Naive thymus-derived CD4-positive, alpha-beta T cell (primary cell): Measurements from ENCODE around the gene AGFG2. TPM values are rescaled to one million over a fixed set of nuclear protein-coding genes. Genes with fewer than 3 reads are reported as not detected.

Experiments used
- ATAC-seq: fragments of 150-1000 bp; cut with Tn5 transposase; 2 replicates; pipeline ENCODE4 v1.10.0; 2021; ENCODE audit warnings: mild to moderate bottlenecking, moderate library complexity
- CTCF ChIA-PET: fragments of 350-600 bp; sonication (Branson Sonifier 250); formaldehyde crosslinking; loops from one replicate; lab custom pipeline; 2021; ENCODE audit warnings: antibody characterized with exemption; lab: Charles Lee
- POLR2A ChIA-PET: fragments of 350-600 bp; sonication (Branson Sonifier 250); formaldehyde crosslinking; loops from one replicate; lab custom pipeline; 2021; ENCODE audit warnings: antibody characterized with exemption, inconsistent platforms; lab: Charles Lee
- DNase-seq, 9 donors: peaks; one replicate each; pipeline versions ENCODE4 v3.0.0 to v3.0.0-alpha.2; 2020 to 2022; ENCODE audit warnings: mixed read lengths in 1 of 9
- H3K27ac ChIP-seq: one replicate; pipeline ENCODE4 v1.7.0; 2013; ENCODE audit warnings: mild to moderate bottlenecking, low read depth, low read length, moderate library complexity
- H3K27me3 ChIP-seq, 2 donors: one replicate each; pipeline ENCODE4 v1.7.0; 2013; ENCODE audit warnings: low read length in 2 of 2, mild to moderate bottlenecking in 2 of 2, moderate library complexity in 2 of 2; ENCODE audit not compliant: control insufficient read depth in 2 of 2, insufficient read depth in 2 of 2
- H3K36me3 ChIP-seq, 3 experiments: 1 replicate in 2 of 3; 2 replicates in 1 of 3; pipeline ENCODE4 v1.7.0; 2013; ENCODE audit warnings: low read length in 3 of 3, mild to moderate bottlenecking in 3 of 3, moderate library complexity in 1 of 3; ENCODE audit not compliant: insufficient read depth in 3 of 3, control insufficient read depth in 2 of 3
- H3K4me1 ChIP-seq, 2 donors: one replicate each; pipeline ENCODE4 v1.7.0; 2013; ENCODE audit warnings: low read length in 2 of 2, mild to moderate bottlenecking in 2 of 2, moderate library complexity in 1 of 2; ENCODE audit not compliant: control insufficient read depth in 2 of 2, insufficient read depth in 2 of 2
- H3K4me3 ChIP-seq: 2 replicates; pipeline ENCODE4 v1.7.0; 2013; ENCODE audit warnings: mild to moderate bottlenecking, low read length
- H3K9me3 ChIP-seq, 3 experiments: 1 replicate in 2 of 3; 2 replicates in 1 of 3; pipeline ENCODE4 v1.7.0; 2013; ENCODE audit warnings: low read length in 3 of 3; ENCODE audit not compliant: control insufficient read depth in 2 of 3
- H3K27ac Mint-ChIP-seq, 9 donors: one replicate each; pipeline ENCODE4 v1.8.0; 2020 to 2022; ENCODE audit warnings: mixed read lengths in 9 of 9, mild to moderate bottlenecking in 8 of 9, moderate library complexity in 5 of 9, inconsistent platforms in 2 of 9
- H3K27me3 Mint-ChIP-seq, 5 donors: one replicate each; pipeline ENCODE4 v1.8.0; 2021 to 2022; ENCODE audit warnings: mixed read lengths in 5 of 5, mild to moderate bottlenecking in 1 of 5
- H3K36me3 Mint-ChIP-seq, 5 donors: one replicate each; pipeline ENCODE4 v1.8.0; 2020 to 2022; ENCODE audit warnings: mixed read lengths in 5 of 5, mild to moderate bottlenecking in 3 of 5, inconsistent platforms in 1 of 5
- H3K4me1 Mint-ChIP-seq, 7 donors: one replicate each; pipeline ENCODE4 v1.8.0; 2020 to 2022; ENCODE audit warnings: mixed read lengths in 7 of 7, mild to moderate bottlenecking in 3 of 7, inconsistent platforms in 1 of 7
- H3K4me3 Mint-ChIP-seq, 10 donors: one replicate each; pipeline ENCODE4 v1.8.0; 2020 to 2022; ENCODE audit warnings: mild to moderate bottlenecking in 10 of 10, mixed read lengths in 10 of 10, moderate library complexity in 6 of 10, inconsistent platforms in 2 of 10
- H3K9me3 Mint-ChIP-seq, 11 donors: one replicate each; pipeline ENCODE4 v1.8.0; 2020 to 2022; ENCODE audit warnings: mixed read lengths in 11 of 11, mild to moderate bottlenecking in 4 of 11, inconsistent platforms in 1 of 11, moderate library complexity in 1 of 11
- intact Hi-C, 2 donors: fragments of 100-400 bp; cut with micrococcal nuclease; formaldehyde crosslinking; loops; one replicate each; pipeline ENCODE4 v1.15.1; 2023
- polyA plus RNA-seq, 2 donors: library from polyadenylated mRNA; unstranded; fragments of 300-500 nt; fragmentation: Illumina TruSeq; gene quantifications; one replicate each; pipeline ENCODE4 v1.2.3, GENCODE V29; 2021
- total RNA-seq, 6 experiments: library from RNA in 5 of 6; stranded (reverse) in 5 of 6; gene quantifications; 1 replicate in 5 of 6; 2 replicates in 1 of 6; pipeline ENCODE4 v1.2.3 and lab custom pipeline; 2021 to 2026

The AGFG2 gene
- total and polyA plus RNA-seq, 7 experiments from 2014 or later = 5.7 to 42.4 (median 23.2) TPM

GRCh38 chr7:100585511-100586265 is 46.7 kb downstream of the AGFG2 start, which contains the start of gene LRCH4:
LRCH4 (minus strand) TSS chr7:100586129; CDS start chr7:100586100, 29 bp downstream.
- DNase-seq (peak in 6 of 9 donors; percentile 55 to 75 (median 68)), ATAC-seq (peak; percentile 25)
- Histone ChIP-seq H3K4me3 (peak within 1 kb of the TSS; percentile 94), H3K36me3 (peaks cover 11 to 24% (median 13%) of the 10 kb centered on the region in 3 experiments), H3K27me3 (no peaks in the 10 kb centered on the region), H3K9me3 (no peaks in the 10 kb centered on the region), H3K4me1 (peaks cover 24 to 28% of the 10 kb centered on the region in 2 donors), H3K27ac (peak within 1 kb of the TSS; percentile 90)
- ChIA-PET CTCF (interaction anchor here (0.5 to 7.1 kb wide), 17 partner anchors 9 to 659 kb away, joined by 3 to 65 read pairs (median 5); partner anchors contain the start of genes GIGYF1, MOSPD3, POP7 and ZCWPW1), POLR2A (interaction anchor here (0.6 to 9.8 kb wide), 44 partner anchors 9 to 1027 kb away, joined by 3 to 173 read pairs (median 8); partner anchors contain the start of genes AGFG2, GIGYF1, GNB2 and MEPCE)
- Mint-ChIP-seq H3K27ac (peak within 1 kb of the TSS in 8 of 9 donors; percentile 94 to 99 (median 98)), H3K36me3 (peaks cover 0 to 12% (median 3%) of the 10 kb centered on the region in 5 donors), H3K4me3 (peak within 1 kb of the TSS; percentile 95 to 100 (median 99)), H3K4me1 (peaks cover 20 to 42% (median 30%) of the 10 kb centered on the region in 7 donors), H3K27me3 (peaks cover 0 to 20% (median 4%) of the 10 kb centered on the region in 5 donors), H3K9me3 (no peaks in the 10 kb centered on the region)
- intact Hi-C loops = loop anchor here (1.0 to 10.0 kb wide), 15 partner anchors 19 to 503 kb away; partner anchors contain the start of genes AGFG2 (in 2 of the 2), GNB2 (in 2 of the 2), MEPCE (in 2 of the 2) and MOSPD3 (in 2 of the 2)

DNA sequence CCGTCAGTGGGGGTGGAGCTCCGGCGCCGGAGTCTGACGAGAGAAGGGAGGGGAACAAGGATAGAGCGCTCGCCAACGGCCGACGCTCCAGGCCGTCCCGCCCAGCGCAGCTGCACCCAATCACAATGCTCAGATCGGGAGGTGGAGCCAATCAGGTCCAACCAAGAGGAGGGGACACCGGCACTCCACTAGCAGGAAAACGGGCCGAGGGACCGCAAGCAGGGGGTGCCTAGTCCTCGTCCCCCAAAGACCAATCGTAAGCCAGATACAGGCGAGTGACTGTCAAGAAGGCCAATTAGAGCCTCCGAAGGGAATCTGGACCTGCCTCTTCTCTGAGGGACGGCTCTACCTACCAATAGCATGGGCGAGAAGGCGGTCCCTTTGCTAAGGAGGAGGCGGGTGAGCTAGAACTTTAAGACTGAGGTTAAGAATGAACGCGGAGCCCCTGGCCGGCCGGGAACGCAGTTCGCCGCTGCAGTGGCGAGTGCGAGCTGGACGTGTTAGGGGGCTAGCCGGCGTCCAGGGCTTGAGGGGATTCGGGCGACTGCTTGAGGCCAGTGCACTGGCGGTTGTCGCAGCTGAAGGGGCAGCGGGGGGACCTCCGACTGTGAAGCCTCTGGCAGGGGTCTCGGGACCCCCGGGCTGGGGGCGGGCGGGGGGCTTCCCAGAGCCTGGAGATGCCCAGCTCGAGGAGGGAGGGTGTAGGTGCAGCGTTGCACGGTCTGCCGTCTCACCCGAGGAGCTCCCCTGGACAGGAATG is 47.4 kb downstream of the AGFG2 start, which contains the start of gene FBXO24:
Gene FBXO24 (plus strand): TSS at position 63 of the 760 bp plus-strand sequence. CDS start 298 bp downstream, at position 361.
- Histone ChIP-seq H3K9me3 (no peaks in the 10 kb centered on the region), H3K27ac (peak within 1 kb of the TSS; percentile 90), H3K36me3 (peaks cover 3 to 16% (median 5%) of the 10 kb centered on the region in 3 experiments), H3K27me3 (no peaks in the 10 kb centered on the region), H3K4me3 (peak within 1 kb of the TSS; percentile 94), H3K4me1 (peaks cover 22 to 28% of the 10 kb centered on the region in 2 donors)
- H3K4me3 Mint-ChIP-seq = peak within 1 kb of the TSS; percentile 95 to 100 (median 99)
- POLR2A ChIA-PET = interaction anchor here (0.6 to 9.8 kb wide), 42 partner anchors 10 to 1028 kb away, joined by 3 to 173 read pairs (median 8); partner anchors contain the start of genes AGFG2, GIGYF1, GNB2 and MEPCE
- DNase-seq (peak; percentile 91 to 100 (median 99)), ATAC-seq (peak; percentile 91)
- intact Hi-C loops = loop anchor here (1.0 to 10.0 kb wide), 15 partner anchors 18 to 504 kb away; partner anchors contain the start of genes AGFG2 (in 2 of the 2), GNB2 (in 2 of the 2), MEPCE (in 2 of the 2) and MOSPD3 (in 2 of the 2)
- peaks cover 0 to 22% (median 4%) of the 10 kb centered on the region in 5 donors for H3K27me3 Mint-ChIP-seq
- peaks cover 20 to 42% (median 30%) of the 10 kb centered on the region in 7 donors for H3K4me1 Mint-ChIP-seq
- CTCF ChIA-PET = interaction anchor here (0.5 to 7.1 kb wide), 14 partner anchors 9 to 558 kb away, joined by 3 to 65 read pairs (median 6); partner anchors contain the start of genes GIGYF1, MOSPD3 and ZCWPW1
- no peaks in the 10 kb centered on the region for H3K9me3 Mint-ChIP-seq
- H3K36me3 Mint-ChIP-seq = peaks cover 0 to 12% (median 0%) of the 10 kb centered on the region in 5 donors
- H3K27ac Mint-ChIP-seq = peak within 1 kb of the TSS in 8 of 9 donors; percentile 94 to 99 (median 98)

GRCh38 chr7:100588438-100588837 is 49.4 kb downstream of the AGFG2 start:
- Histone ChIP-seq H3K9me3 (no peaks in the 10 kb centered on the region), H3K4me1 (peaks cover 3 to 8% of the 10 kb centered on the region in 2 donors), H3K4me3 (no peak overlapping the region), H3K27ac (no peak overlapping the region), H3K27me3 (no peaks in the 10 kb centered on the region), H3K36me3 (peaks cover 0 to 6% (median 0%) of the 10 kb centered on the region in 3 experiments)
- Mint-ChIP-seq H3K27ac (peak overlapping the region in 3 of 9 donors; percentile 24 to 63 (median 46)), H3K36me3 (peaks cover 0 to 9% (median 0%) of the 10 kb centered on the region in 5 donors), H3K27me3 (peaks cover 0 to 24% (median 4%) of the 10 kb centered on the region in 5 donors), H3K9me3 (no peaks in the 10 kb centered on the region), H3K4me1 (peaks cover 13 to 27% (median 20%) of the 10 kb centered on the region in 7 donors), H3K4me3 (peak overlapping the region in 9 of 10 donors; percentile 48 to 100 (median 73))
- CTCF ChIA-PET = interaction anchor here (0.5 to 3.3 kb wide), 12 partner anchors 15 to 134 kb away, joined by 3 to 47 read pairs (median 3); no protein-coding TSS in a partner anchor
- DNase-seq (no peak), ATAC-seq (no peak)
- POLR2A ChIA-PET = interaction anchor here (0.9 to 9.8 kb wide), 6 partner anchors 11 to 60 kb away, joined by 4 to 173 read pairs (median 6); partner anchors contain the start of gene MOSPD3
- intact Hi-C loops = loop anchor here (1.0 to 10.0 kb wide), 4 partner anchors 24 to 506 kb away; partner anchors contain the start of genes AP4M1 (in 1 of the 2), MCM7 (in 1 of the 2) and ZNF3 (in 1 of the 2)

DNA sequence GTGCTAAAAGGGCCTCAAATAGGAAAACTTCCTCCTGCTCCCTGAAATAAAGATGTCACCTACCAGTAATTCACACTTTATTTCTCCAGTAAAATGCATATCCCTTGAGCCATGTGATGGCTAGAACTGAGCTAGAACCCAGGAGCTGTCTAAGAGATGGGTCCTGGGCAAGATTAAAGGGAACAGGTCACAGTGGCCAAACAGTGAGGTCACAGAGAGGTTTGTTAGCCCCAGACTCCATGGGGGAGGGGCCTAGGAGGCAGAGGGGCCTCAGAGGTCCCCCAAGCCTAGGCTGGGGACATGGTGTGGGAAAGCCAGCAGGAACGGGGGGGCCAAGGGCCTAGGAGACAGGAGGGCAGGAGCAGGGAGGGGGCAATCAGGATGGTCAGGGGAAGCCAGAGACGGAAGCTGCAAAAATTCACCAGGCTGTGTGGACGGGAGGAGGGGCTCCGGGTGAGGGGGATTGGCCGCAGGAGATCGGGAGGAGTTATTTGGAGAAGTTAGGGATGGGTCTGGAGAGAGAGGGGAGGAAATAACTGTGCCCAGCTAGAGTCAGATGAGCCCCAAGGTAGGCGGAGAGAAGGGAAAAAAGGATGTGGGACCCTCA is 50.4 kb downstream of the AGFG2 start:
- H3K4me1 ChIP-seq = peaks cover 3 to 4% of the 10 kb centered on the region in 2 donors
- ATAC-seq = no peak
- H3K4me1 Mint-ChIP-seq = peaks cover 7 to 20% (median 15%) of the 10 kb centered on the region in 7 donors
- no peaks in the 10 kb centered on the region for H3K9me3 Mint-ChIP-seq
- peak overlapping the region in 1 of 10 donors; percentile 25 for H3K4me3 Mint-ChIP-seq
- no peaks in the 10 kb centered on the region for H3K9me3 ChIP-seq
- H3K36me3 Mint-ChIP-seq = peaks cover 0 to 2% (median 0%) of the 10 kb centered on the region in 5 donors
- DNase-seq = no peak
- H3K4me3 ChIP-seq = no peak overlapping the region
- ChIA-PET POLR2A (interaction anchor here (1.3 to 9.8 kb wide), 4 partner anchors 12 to 26 kb away, joined by 5 to 173 read pairs (median 6); partner anchors contain the start of gene MOSPD3), CTCF (interaction anchor here (0.9 to 3.3 kb wide), 7 partner anchors 13 to 30 kb away, joined by 3 to 47 read pairs (median 3); partner anchors contain the start of gene PCOLCE)
- no peaks in the 10 kb centered on the region for H3K27me3 ChIP-seq
- H3K27ac ChIP-seq = no peak overlapping the region
- peaks cover 0 to 6% (median 0%) of the 10 kb centered on the region in 3 experiments for H3K36me3 ChIP-seq
- intact Hi-C loops = loop anchor here (5.0 to 10.0 kb wide), 2 partner anchors 485 to 507 kb away; partner anchors contain the start of genes AP4M1 (in 1 of the 2), MCM7 (in 1 of the 2) and ZNF3 (in 1 of the 2)
- peaks cover 0 to 24% (median 4%) of the 10 kb centered on the region in 5 donors for H3K27me3 Mint-ChIP-seq
- peak overlapping the region in 1 of 9 donors; percentile 30 for H3K27ac Mint-ChIP-seq

GRCh38 chr7:100590077-100590737 is 51.2 kb downstream of the AGFG2 start:
- peaks cover 0 to 24% (median 4%) of the 10 kb centered on the region in 5 donors for H3K27me3 Mint-ChIP-seq
- H3K4me3 Mint-ChIP-seq = peak overlapping the region in 1 of 10 donors; percentile 34
- H3K9me3 ChIP-seq = no peaks in the 10 kb centered on the region

More at GRCh38 chr7:100590077-100590737, 51.2 kb downstream of the AGFG2 start:
- H3K27ac Mint-ChIP-seq = no peak overlapping the region
- DNase-seq (no peak), ATAC-seq (no peak)
- intact Hi-C loops = no loop called here
- peaks cover 3 to 15% (median 12%) of the 10 kb centered on the region in 7 donors for H3K4me1 Mint-ChIP-seq
- no peaks in the 10 kb centered on the region for H3K27me3 ChIP-seq
- POLR2A ChIA-PET = interaction anchor here (1.3 to 9.8 kb wide), 3 partner anchors 12 to 27 kb away, joined by 5 to 173 read pairs (median 5); no protein-coding TSS in a partner anchor
- H3K27ac ChIP-seq = no peak overlapping the region
- no peak overlapping the region for H3K4me3 ChIP-seq
- H3K36me3 Mint-ChIP-seq = no peaks in the 10 kb centered on the region
- H3K9me3 Mint-ChIP-seq = no peaks in the 10 kb centered on the region
- peaks cover 0 to 6% (median 0%) of the 10 kb centered on the region in 3 experiments for H3K36me3 ChIP-seq
- CTCF ChIA-PET = interaction anchor here (1.0 to 3.3 kb wide), 2 partner anchors 12 to 27 kb away, joined by 3 to 47 read pairs; partner anchors contain the start of gene PCOLCE
- peaks cover 0 to 4% of the 10 kb centered on the region in 2 donors for H3K4me1 ChIP-seq
